ENCODE measurements around the gene PTPRK.

PTPRK gene

GRCh38 chr6:128482642-128483041 lies 37.8 kb downstream of the PTPRK start:
- H3K4me3 ChIP-seq (ENCODE audit: low read depth, low read length), result no peak overlapping the region
- H3K27me3 ChIP-seq, result no peaks in the 10 kb centered on the region

GRCh38 chr6:128479991-128480390 lies 40.4 kb downstream of the PTPRK start:
- peaks cover 22% of the 10 kb centered on the region for H3K4me1 ChIP-seq
- DNase-seq, result no peak
- no peak for TF ChIP-seq CTCF (IDR thresholded peaks at IDR 0.05; ENCODE audit: low read depth, low read length)
- H3K4me3 ChIP-seq (ENCODE audit: low read depth, low read length), result no peak overlapping the region
- no peaks in the 10 kb centered on the region for H3K27me3 ChIP-seq
- no peaks in the 10 kb centered on the region for H3K36me3 ChIP-seq
- no peaks in the 10 kb centered on the region for H3K9me3 ChIP-seq

More at GRCh38 chr6:128482642-128483041, 37.8 kb downstream of the PTPRK start:
- no peaks in the 10 kb centered on the region for H3K36me3 ChIP-seq
- H3K4me1 ChIP-seq, result peaks cover 31% of the 10 kb centered on the region
- TF ChIP-seq CTCF (IDR thresholded peaks at IDR 0.05; ENCODE audit: low read depth, low read length), result no peak
- DNase-seq, result no peak
- H3K9me3 ChIP-seq, result no peaks in the 10 kb centered on the region

- no peaks in the 10 kb centered on the region for H3K36me3 ChIP-seq
- no peak overlapping the region for H3K4me3 ChIP-seq (ENCODE audit: low read depth, low read length)
- peaks cover 14% of the 10 kb centered on the region for H3K4me1 ChIP-seq
- no peak for DNase-seq
- no peaks in the 10 kb centered on the region for H3K27me3 ChIP-seq
- no peak for TF ChIP-seq CTCF (IDR thresholded peaks at IDR 0.05; ENCODE audit: low read depth, low read length)
- no peaks in the 10 kb centered on the region for H3K9me3 ChIP-seq
Measured at GRCh38 chr6:128479048-128479666, 41.2 kb downstream of the PTPRK start.

- no peak for TF ChIP-seq CTCF (IDR thresholded peaks at IDR 0.05; ENCODE audit: low read depth, low read length)
- DNase-seq, result no peak
- H3K36me3 ChIP-seq, result no peaks in the 10 kb centered on the region
- no peak overlapping the region for H3K4me3 ChIP-seq (ENCODE audit: low read depth, low read length)
- H3K9me3 ChIP-seq, result no peaks in the 10 kb centered on the region
- H3K27me3 ChIP-seq, result no peaks in the 10 kb centered on the region
- peaks cover 9% of the 10 kb centered on the region for H3K4me1 ChIP-seq
Measured at GRCh38 chr6:128478230-128479047, 42.0 kb downstream of the PTPRK start.

- no peak for TF ChIP-seq CTCF (IDR thresholded peaks at IDR 0.05; ENCODE audit: low read depth, low read length)
- no peak for DNase-seq
- H3K9me3 ChIP-seq, result no peaks in the 10 kb centered on the region
- no peaks in the 10 kb centered on the region; the same call in 1 of the 2 replicates for H3K4me1 ChIP-seq
- no peaks in the 10 kb centered on the region for H3K27me3 ChIP-seq
- no peak overlapping the region for H3K4me3 ChIP-seq (ENCODE audit: low read depth, low read length)
- H3K36me3 ChIP-seq, result no peaks in the 10 kb centered on the region
Measured at GRCh38 chr6:128474933-128475332, 45.5 kb downstream of the PTPRK start.

GRCh38 chr6:128474481-128474880 lies 45.9 kb downstream of the PTPRK start:
- Histone ChIP-seq H3K36me3 (no peaks in the 10 kb centered on the region), H3K4me3 (ENCODE audit: low read depth, low read length) (no peak overlapping the region), H3K4me1 (no peaks in the 10 kb centered on the region; the same call in 1 of the 2 replicates), H3K9me3 (no peaks in the 10 kb centered on the region), H3K27me3 (no peaks in the 10 kb centered on the region)
- no peak for DNase-seq
- no peak for TF ChIP-seq CTCF (IDR thresholded peaks at IDR 0.05; ENCODE audit: low read depth, low read length)

Data from BE2C (cell line).